Measurements from ENCODE around the gene RBM17.
A peak's percentile ranks its signal among the peaks of the same experiment; 100 is the strongest.
"Not testable (repeated sequence)": the region's sequence is repeated elsewhere in the genome, so short reads cannot be mapped to it uniquely, and the experiment has no call there.

The RBM17 gene

GRCh38 chr10:6120691-6121090 is 31.9 kb downstream of the RBM17 start:
- intact Hi-C loops (cut with DNase I): no loop called here
- DNase-seq: peak in 1 of 42 donors; percentile 35

- peak in 1 of 42 donors; percentile 28 for DNase-seq
- intact Hi-C loops (cut with DNase I): no loop called here
Measured at GRCh38 chr10:6121146-6121545, 32.3 kb downstream of the RBM17 start.

DNA sequence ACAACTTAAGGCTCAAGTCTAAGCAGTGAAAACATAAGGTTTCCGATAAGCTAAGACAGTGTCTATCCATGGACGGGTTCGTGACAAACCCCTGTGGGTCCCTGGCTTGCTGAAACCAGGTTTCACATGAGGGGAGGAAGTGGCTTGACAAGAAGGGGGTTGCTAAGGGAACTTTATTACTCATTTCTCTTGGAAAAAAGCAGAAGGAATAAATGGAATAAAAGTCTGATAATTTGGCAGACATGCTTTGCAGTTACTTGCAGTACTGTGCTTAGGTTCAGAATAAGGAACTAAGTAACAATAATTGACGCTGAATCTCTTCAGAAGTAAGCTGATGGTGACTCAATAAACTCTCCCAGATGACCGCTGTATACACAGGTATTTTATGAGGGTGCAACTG is 34.7 kb downstream of the RBM17 start:
- DNase-seq: peak in 1 of 42 donors; percentile 49
- intact Hi-C loops (cut with DNase I): no loop called here

DNA sequence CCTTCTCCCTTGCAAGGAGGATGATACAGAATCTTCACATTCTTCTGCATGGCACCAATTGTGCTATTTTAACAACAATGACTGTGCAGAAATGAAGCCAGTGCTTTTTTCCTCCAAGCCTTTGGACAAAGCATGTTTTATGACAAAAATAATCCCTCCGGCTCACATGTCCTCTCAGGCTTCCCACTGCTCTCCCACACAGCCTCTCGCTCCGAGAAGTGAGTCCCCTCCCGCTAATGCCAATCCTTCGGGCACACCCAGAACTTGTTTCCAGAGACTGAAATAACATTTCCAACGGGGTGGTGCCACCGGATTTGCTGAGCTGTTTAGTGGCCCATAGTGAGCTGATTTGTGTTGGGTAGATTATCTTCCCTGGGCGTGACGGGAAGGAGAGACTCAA is 35.8 kb downstream of the RBM17 start:
- peak in 36 of 42 donors; percentile 32 to 82 (median 59) for DNase-seq
- intact Hi-C loops (cut with DNase I): no loop called here

GRCh38 chr10:6127461-6127860 is 38.6 kb downstream of the RBM17 start:
- DNase-seq; intact Hi-C loops (cut with DNase I): not testable (repeated sequence)

DNA sequence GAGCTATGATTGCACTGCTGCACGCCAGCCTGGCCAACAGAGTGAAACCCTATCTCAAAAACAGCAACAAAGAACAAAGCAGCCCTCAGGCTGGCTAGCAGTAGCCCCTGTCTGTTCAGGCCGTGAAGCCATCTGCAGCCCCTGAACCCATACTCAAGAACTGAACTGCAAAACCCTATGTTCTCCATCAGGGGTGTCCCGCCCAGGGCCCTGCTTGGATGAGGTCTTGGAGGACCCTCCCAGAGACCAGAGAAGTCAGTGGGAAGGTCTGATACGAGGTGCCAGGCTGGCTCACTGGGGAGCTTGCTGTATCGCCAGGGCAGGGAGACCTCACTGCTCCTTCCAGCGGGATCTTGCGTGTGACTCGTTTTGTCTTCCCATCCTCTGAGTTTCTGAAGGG is 39.3 kb downstream of the RBM17 start:
- DNase-seq: no peak
- intact Hi-C loops (cut with DNase I): no loop called here

DNA sequence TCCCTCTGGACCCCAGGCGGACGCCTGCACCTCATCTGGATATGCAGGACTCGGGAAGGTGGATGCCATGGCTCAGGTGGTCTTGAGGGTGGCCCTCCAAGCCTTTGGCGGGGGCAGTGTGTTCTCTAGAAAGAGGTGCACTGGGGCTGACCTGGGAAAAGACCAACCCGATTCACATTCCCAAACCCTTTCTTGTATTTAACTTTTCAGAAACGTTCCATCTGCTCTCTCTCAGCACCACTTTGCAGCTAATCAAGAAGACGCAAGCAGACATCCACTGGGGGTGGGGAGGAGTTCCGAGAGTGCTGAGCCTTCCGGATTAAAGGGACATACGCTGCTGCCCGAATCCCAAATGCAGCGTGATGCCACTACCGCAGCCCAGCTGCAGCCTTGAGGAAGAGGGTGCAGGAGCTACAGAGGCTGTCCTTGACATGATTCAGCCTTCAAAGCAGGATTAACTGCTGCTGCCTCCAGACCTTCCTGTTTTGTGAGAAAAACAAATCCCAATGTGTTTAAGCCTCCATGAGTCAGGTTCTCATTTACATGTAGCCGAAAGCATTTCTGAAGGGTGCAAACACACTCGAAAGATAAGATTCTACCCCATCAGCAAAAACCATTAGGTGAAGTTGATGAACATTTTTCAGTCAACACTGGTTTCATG is 39.9 kb downstream of the RBM17 start:
- peak in 6 of 42 donors; percentile 35 to 59 (median 46) for DNase-seq
- intact Hi-C loops (cut with DNase I): no loop called here

- DNase-seq: peak in 1 of 42 donors; percentile 29
- intact Hi-C loops (cut with DNase I): no loop called here
Measured at GRCh38 chr10:6130848-6131470, 42.1 kb downstream of the RBM17 start.

- intact Hi-C loops (cut with DNase I): no loop called here
- no peak for DNase-seq
Measured at GRCh38 chr10:6133331-6134098, 44.7 kb downstream of the RBM17 start.

- DNase-seq: no peak
- intact Hi-C loops (cut with DNase I): no loop called here
Measured at GRCh38 chr10:6134099-6134823, 45.4 kb downstream of the RBM17 start.

GRCh38 chr10:6135039-6135438 is 46.2 kb downstream of the RBM17 start:
- DNase-seq: no peak
- intact Hi-C loops (cut with DNase I): no loop called here

DNA sequence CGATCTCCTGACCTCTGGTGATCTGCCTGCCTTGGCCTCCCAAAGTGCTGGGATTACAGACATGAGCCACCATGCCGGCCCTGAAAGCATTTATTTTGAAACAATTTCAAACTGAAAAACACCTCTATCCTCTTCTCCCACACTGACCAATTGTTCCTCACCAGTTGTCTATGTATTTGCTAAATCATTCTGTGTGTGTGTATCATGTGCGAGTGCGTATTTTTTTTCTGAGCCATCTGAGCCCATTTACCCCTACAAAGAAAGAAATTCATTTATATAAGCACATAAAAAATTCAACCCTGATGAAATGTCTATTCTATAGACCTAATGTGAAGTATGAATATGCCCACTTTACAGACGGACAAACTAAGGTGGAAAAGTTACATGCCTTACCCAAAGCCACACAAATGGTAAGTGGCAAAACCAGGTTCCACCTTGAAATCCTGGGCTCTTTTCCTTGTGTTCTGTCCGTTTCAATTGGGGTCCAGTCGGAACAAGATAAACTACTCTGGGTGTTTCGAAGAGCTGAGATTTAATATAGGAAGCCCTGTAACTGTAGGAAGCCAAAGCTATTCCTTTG is 46.8 kb downstream of the RBM17 start:
- no peak for DNase-seq

GRCh38 chr10:6136215-6137201 is 47.7 kb downstream of the RBM17 start:
- DNase-seq: no peak
- intact Hi-C loops (cut with DNase I): no loop called here

More for the DNA sequence above, 46.8 kb downstream of the RBM17 start:
- intact Hi-C loops (cut with DNase I): no loop called here

DNA sequence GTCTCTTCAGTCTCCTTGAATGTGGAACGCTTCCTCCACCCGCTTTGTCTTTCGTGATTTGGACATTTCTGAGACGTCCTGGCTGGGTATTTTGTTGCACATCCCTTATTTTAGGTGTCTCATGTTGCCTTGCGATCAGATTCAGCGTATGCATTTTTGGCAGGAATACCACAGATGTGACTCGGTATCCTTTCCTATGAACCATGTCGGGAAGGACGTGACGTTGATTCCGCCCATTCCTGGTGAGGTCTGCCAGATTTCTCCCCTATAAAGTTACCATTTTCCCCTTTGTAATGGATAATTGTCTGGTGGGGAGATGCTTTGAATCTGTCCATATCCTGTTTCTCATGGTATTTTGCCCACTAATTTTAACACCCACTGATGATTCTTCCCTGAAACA is 49.6 kb downstream of the RBM17 start:
- intact Hi-C loops (cut with DNase I): no loop called here
- no peak for DNase-seq

DNA sequence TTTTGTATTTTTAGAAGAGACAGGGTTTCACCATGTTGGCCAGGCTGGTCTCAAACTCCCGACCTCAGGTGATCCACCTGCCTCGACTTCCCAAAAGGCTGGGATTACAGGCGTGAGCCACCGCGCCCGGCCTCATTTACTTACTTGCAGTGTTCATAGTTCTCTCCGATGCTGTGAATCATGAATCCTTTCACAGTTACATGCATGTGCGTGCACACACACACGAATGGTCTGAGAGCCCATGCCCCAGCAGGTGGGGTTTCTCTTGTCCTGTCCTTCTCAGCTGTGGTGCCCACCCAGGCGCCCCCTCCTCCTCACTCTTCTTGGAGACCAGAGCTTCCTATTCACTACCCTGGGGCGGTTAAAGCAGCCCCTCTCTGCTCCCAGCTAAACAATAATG is 50.6 kb downstream of the RBM17 start:
- intact Hi-C loops (cut with DNase I): no loop called here
- no peak for DNase-seq

DNA sequence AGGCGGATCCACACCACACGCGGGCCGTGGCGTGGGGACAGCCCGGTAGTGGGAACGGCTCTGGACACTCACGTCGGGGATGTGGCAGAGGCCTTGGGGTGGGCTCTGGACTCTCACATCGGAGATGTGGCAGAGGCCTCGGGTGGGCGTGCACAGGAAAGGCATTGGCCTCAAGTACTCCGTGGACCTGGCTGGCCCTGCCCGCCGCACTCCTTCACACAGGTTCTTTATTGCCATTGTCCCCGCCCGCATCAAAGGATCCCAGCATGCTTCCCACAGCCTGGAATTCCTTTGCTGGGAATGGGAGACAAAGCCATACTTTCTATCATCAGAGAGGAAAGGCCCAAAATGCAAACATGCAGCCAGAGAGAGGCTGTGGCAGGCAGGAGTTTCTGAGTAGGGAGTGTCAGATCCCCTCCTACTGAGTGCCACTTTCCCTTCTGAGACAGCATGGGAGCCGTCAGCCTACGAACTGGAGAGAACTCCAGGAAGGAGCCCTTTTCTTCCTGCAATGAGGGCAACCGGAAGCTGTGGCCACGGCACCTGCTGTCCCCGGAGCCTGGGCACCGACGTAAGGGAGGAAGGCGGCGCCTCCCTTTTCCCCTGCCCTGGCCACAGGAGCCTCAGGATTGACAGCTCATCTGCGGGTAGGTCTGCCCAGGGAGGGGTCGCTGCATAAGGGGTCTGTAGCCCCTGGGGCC is 51.5 kb downstream of the RBM17 start:
- intact Hi-C loops (cut with DNase I): no loop called here
- DNase-seq: peak in 2 of 42 donors; percentile 40 to 54

- intact Hi-C loops (cut with DNase I): no loop called here
- DNase-seq: no peak
Measured at GRCh38 chr10:6140965-6141295, 52.1 kb downstream of the RBM17 start.
